ENCODE results near the gene UPF3A. TPM values are rescaled to one million over a fixed set of nuclear protein-coding genes. Genes with fewer than 3 reads are reported as not detected.
"Not testable (repeated sequence)": the region's sequence is repeated elsewhere in the genome, so short reads cannot be mapped to it uniquely, and the experiment has no call there.

The UPF3A gene
- total and polyA plus RNA-seq, 10 of the 15 experiments (the other 5 are each of a cell fraction or from before 2014, with no cell fraction given): 18.6 to 61.5 (median 43.3) TPM

DNA sequence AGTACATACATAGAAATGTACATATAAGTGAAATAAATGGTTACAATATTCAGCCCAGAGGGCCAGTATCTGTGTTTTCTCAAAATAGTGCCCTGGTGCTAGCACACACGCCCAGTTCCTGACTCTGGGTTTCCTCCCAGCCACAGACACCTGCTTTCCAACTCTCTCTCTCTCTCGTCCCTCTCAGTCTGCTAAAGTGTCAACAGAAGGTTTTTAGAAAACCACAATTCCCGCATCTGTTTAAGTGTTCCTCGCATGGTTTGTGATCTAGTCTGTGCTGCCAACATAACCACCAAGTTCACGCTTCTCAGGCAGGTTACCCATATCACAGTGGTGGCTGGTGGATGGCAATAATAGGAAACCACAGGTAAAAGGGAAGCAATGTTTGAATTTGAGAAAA lies 17.8 kb upstream of the UPF3A start:
- no TSS peak for BruUV-seq (replicated peaks)
- CTCF ChIA-PET: no interaction called here
- Histone ChIP-seq H3K4me1 (ENCODE audit: control insufficient read depth, insufficient read depth, low read length) (peaks cover 47% of the 10 kb centered on the region), H2AFZ (ENCODE audit: control insufficient read depth, low read depth, low read length) (no peak overlapping the region), H3K4me3 (no peak overlapping the region), H3K9ac (ENCODE audit: control insufficient read depth, insufficient read depth, low read length) (no peak overlapping the region), H3K4me2 (ENCODE audit: control insufficient read depth, insufficient read depth) (peak overlapping the region; percentile 10; the same call in 1 of the 2 replicates), H3K27me3 (replicated peaks in 1 of 2; ENCODE audit: control insufficient read depth in 2 of 2, insufficient read depth in 2 of 2, low read length in 1 of 2) (no peaks in the 10 kb centered on the region), H3K27ac (ENCODE audit: control insufficient read depth, insufficient read depth) (peak overlapping the region; percentile 54; the same call in 1 of the 2 replicates), H3K79me2 (ENCODE audit: control insufficient read depth, insufficient read depth, low read length) (peaks cover 2% of the 10 kb centered on the region; the same call in 1 of the 2 replicates), H3K36me3 (ENCODE audit: control insufficient read depth in 2 of 2, insufficient read depth in 2 of 2, low read length in 1 of 2) (peaks cover 10 to 35% of the 10 kb centered on the region in 2 experiments), H3K9me3 (replicated peaks; ENCODE audit: control insufficient read depth, insufficient read depth, low read length) (peaks cover 7% of the 10 kb centered on the region; the same call in 2 of the 3 replicates), H4K20me1 (ENCODE audit: control insufficient read depth, insufficient read depth) (no peaks in the 10 kb centered on the region)
- no peak for FAIRE-seq
- POLR2A ChIA-PET: interaction anchor here (0.6 kb wide), 1 partner anchor 30 kb away, joined by 3 read pairs; no protein-coding TSS in a partner anchor
- DNase-seq (ENCODE audit: low read depth, low spot score): peak; percentile 9
- RAD21 ChIA-PET (ENCODE audit: unreplicated experiment): no interaction called here
- in situ Hi-C loops (cut with MboI) (no loop called here), intact Hi-C loops (cut with micrococcal nuclease; ENCODE audit: unreplicated experiment) (no loop called here)
- SMC1A ChIA-PET (ENCODE audit: uncharacterized antibody, unreplicated experiment): no interaction called here
- peak; percentile 62 for ATAC-seq
- no peak for TF ChIP-seq SMC3 (IDR thresholded peaks at IDR 0.05; ENCODE audit: borderline replicate concordance, low read length)
- TF ChIP-seq EED (IDR thresholded peaks at IDR 0.05; ENCODE audit: low read depth): 0 out of 2 replicates have a peak, but pooled peaks have one; percentile 49
- peak; percentile 80 for TF ChIP-seq RUNX3 (IDR thresholded peaks at IDR 0.05; ENCODE audit: low read length)
- TF ChIP-seq IKZF2 (IDR thresholded peaks at IDR 0.05): peak; percentile 25 to 36; a peak in 1 of 4 replicates
- TF ChIP-seq CBFB (IDR thresholded peaks at IDR 0.05; ENCODE audit: low read depth): 0 out of 2 replicates have a peak, but pooled peaks have one; percentile 23
- under 1% methylated on average over 5 of the region's 5 CpGs for WGBS (ENCODE audit: insufficient coverage, insufficient replicate concordance, low lambda C conversion rate, missing lambda C conversion rate)

DNA sequence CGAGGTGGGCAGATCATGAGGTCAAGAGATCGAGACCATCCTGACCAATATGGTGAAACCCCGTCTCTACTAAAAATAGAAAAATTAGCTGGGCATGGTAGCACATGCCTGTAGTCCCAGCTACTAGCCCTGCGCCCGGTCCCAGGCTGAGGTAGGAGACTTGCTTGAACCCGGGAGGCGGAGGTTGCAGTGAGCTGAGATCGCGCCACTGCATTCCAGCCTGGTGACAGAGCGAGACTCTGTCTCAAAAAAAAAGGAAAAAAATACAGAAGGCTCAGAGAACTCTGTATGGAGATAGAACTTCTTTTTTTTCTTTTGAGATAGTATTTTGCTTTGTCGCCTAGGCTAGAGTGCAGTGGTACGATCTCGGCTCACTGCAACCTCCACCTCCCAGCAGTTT lies 17.1 kb upstream of the UPF3A start:
- H3K27me3 ChIP-seq (replicated peaks in 1 of 2; ENCODE audit: control insufficient read depth in 2 of 2, insufficient read depth in 2 of 2, low read length in 1 of 2); H2AFZ ChIP-seq (ENCODE audit: control insufficient read depth, low read depth, low read length); H3K4me2 ChIP-seq (ENCODE audit: control insufficient read depth, insufficient read depth); intact Hi-C loops (cut with micrococcal nuclease; ENCODE audit: unreplicated experiment); H3K9ac ChIP-seq (ENCODE audit: control insufficient read depth, insufficient read depth, low read length); DNase-seq (ENCODE audit: low read depth, low spot score); H3K79me2 ChIP-seq (ENCODE audit: control insufficient read depth, insufficient read depth, low read length); H4K20me1 ChIP-seq (ENCODE audit: control insufficient read depth, insufficient read depth); ATAC-seq; RAD21 ChIA-PET (ENCODE audit: unreplicated experiment); H3K27ac ChIP-seq (ENCODE audit: control insufficient read depth, insufficient read depth); H3K4me3 ChIP-seq; in situ Hi-C loops (cut with MboI); H3K9me3 ChIP-seq (replicated peaks; ENCODE audit: control insufficient read depth, insufficient read depth, low read length); SMC1A ChIA-PET (ENCODE audit: uncharacterized antibody, unreplicated experiment); FAIRE-seq; BruUV-seq (replicated peaks): not testable (repeated sequence)
- ChIA-PET CTCF (interaction anchor here (0.7 kb wide), 1 partner anchor 64 kb away, joined by 3 read pairs; no protein-coding TSS in a partner anchor), POLR2A (interaction anchor here (0.6 kb wide), 1 partner anchor 30 kb away, joined by 3 read pairs; no protein-coding TSS in a partner anchor)
- WGBS (ENCODE audit: insufficient coverage, insufficient replicate concordance, low lambda C conversion rate, missing lambda C conversion rate): 95% methylated on average over 13 of the region's 13 CpGs
- Histone ChIP-seq H3K4me1 (ENCODE audit: control insufficient read depth, insufficient read depth, low read length) (peaks cover 46% of the 10 kb centered on the region), H3K36me3 (ENCODE audit: control insufficient read depth in 2 of 2, insufficient read depth in 2 of 2, low read length in 1 of 2) (peaks cover 10 to 33% of the 10 kb centered on the region in 2 experiments)

Measured in GM12878 (cell line).